SU-DHL-6 (cell line): Measurements from ENCODE around the gene MAG.

Source experiments
- CTCF ChIP-seq: fragments of 200-600 bp; sonication (generic); IDR thresholded peaks from one replicate; pipeline ENCODE4 v1.5.1; 2017; ENCODE audit warnings: antibody characterized with exemption, mild to moderate bottlenecking, low read length, moderate library complexity; ENCODE audit not compliant: insufficient read depth, poor library complexity, severe bottlenecking
- EZH2phosphoT487 ChIP-seq: fragments of 200-600 bp; sonication (generic), shearing (Covaris generic); conservative IDR thresholded peaks from 2 replicates; pipeline ENCODE4 v1.6.1; 2018; ENCODE audit warnings: mild to moderate bottlenecking, antibody characterized with exemption, low read length, moderate library complexity, mixed read lengths

- TF ChIP-seq CTCF = no peak
- TF ChIP-seq EZH2phosphoT487 = no peak
Measured at GRCh38 chr19:35354898-35355297, 62.9 kb downstream of the MAG start.
